Right cardiac atrium (tissue), 5 donors: ENCODE measurements around the gene OGFOD1. TPM values are rescaled to one million over a fixed set of nuclear protein-coding genes. Genes with fewer than 3 reads are reported as not detected.
A peak's percentile ranks its signal among the peaks of the same experiment; 100 is the strongest.

Source experiments
- ATAC-seq, 2 donors: fragments of 200-7000 bp; cut with Tn5 transposase; one replicate each; pipeline versions ENCODE4 v1.8.0 to v1.9.1; 2020; ENCODE audit warnings: moderate library complexity in 2 of 2, mild to moderate bottlenecking in 1 of 2
- DNase-seq, 3 donors: peaks; one replicate each; pipeline ENCODE4 v3.0.0-alpha.2; 2020
- H3K27ac ChIP-seq: one replicate; pipeline ENCODE4 v1.5.1; 2013; ENCODE audit warnings: mild to moderate bottlenecking, low read length, control low read depth, moderate library complexity
- H3K27me3 ChIP-seq: one replicate; pipeline ENCODE4 v1.6.1; 2013; ENCODE audit not compliant: control insufficient read depth, insufficient read depth
- H3K4me1 ChIP-seq: one replicate; pipeline ENCODE4 v1.6.1; 2013; ENCODE audit warnings: low read length; ENCODE audit not compliant: control insufficient read depth, insufficient read depth
- H3K4me3 ChIP-seq: one replicate; pipeline ENCODE4 v1.5.1; 2013; ENCODE audit warnings: low read length, control low read depth
- H3K9me3 ChIP-seq: one replicate; pipeline ENCODE4 v1.6.1; 2013; ENCODE audit warnings: low read length; ENCODE audit not compliant: control insufficient read depth
- WGBS: extraction: QIAGEN DNeasy Blood & Tissue Kit; methylation state at CpG from one replicate; pipeline ENCODE4 v1.1.7; 2013; 5-methylcytosine and 5-hydroxymethylcytosine counted together
- intact Hi-C, 4 donors: fragments of 100-400 bp; cut with DNase I; formaldehyde crosslinking; loops; one replicate each; pipeline versions ENCODE4 v1.11.0 to v1.14.0; 2022 to 2023
- polyA plus RNA-seq: library from polyadenylated mRNA; stranded (reverse); fragments of 200-250 nt; gene quantifications from one replicate; pipeline ENCODE4 v1.2.3, GENCODE V29; 2013
- total RNA-seq, 4 donors: library from RNA; stranded (reverse); fragmentation: NEBNext Ultra II Directional; extraction: Animal tissue kit (Norgen Biotek cat#: 25700); gene quantifications; one replicate each; pipeline ENCODE4 v1.2.1, GENCODE V29; 2021
- donor health status: healthy with polysubstance abuse.
- donor health status: DM: no; HTN: yes; CAD: no.
- donor health status: DM: no; HTN: no; CAD: no.
- donor health status: DM: no; HTN: yes; CAD: no; lungs with severe emphysema.
- donor health status: DM: yes; HTN: yes; CAD: no.

OGFOD1 gene
- total and polyA plus RNA-seq, 5 donors: 15.5 to 32.8 (median 29.2) TPM

DNA sequence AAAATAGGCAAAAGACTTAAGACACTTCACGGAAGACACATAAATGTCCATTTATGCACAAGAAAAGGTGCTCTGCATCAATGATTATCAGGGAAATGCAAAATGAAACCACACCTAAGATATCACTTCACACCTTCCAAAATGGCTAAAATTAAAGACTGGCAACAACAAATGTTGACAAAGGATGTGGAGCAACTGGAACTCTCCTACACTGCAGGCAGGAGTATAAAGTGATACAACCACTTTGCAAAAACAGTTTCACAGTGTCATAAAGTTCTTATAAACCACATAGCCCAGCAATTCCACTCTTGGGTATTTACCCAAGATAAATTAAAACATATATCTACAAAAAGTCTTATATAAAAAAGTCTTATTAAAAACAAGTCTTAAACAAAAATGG, 60.7 kb downstream of the OGFOD1 start:
- Histone ChIP-seq H3K9me3 (no peaks in the 10 kb centered on the region), H3K4me1 (no peaks in the 10 kb centered on the region), H3K4me3 (no peak overlapping the region), H3K27me3 (no peaks in the 10 kb centered on the region), H3K27ac (no peak overlapping the region)
- no peak for DNase-seq
- intact Hi-C loops: loop anchor here in 3 of 4 donors (5.0 to 10.0 kb wide), 3 partner anchors 183 to 193 kb away; no protein-coding TSS in a partner anchor
- ATAC-seq: no peak
- WGBS: 98% methylated on average over 1 of the region's 1 CpG

DNA sequence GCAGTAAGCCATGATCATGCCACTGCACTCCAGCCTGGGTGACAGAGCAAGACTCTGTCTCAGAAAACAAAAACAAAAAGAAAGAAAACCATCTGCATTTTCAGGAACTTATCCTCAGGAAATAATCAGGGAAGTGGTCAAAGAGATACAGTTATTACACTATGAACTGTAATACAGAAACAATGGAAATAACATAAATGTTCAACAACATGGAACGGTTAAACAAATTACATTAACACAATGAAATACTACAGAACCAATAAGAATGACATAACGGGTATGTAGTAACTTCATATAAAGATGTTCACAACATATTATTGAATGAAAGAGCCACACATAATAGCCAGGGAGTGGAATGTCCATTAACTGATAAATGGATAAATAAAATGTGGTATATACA, 61.7 kb downstream of the OGFOD1 start:
- H3K4me1 ChIP-seq: peaks cover 7% of the 10 kb centered on the region

GRCh38 chr16:56513972-56514371, 62.6 kb downstream of the OGFOD1 start:
- Histone ChIP-seq H3K27ac (no peak overlapping the region), H3K4me1 (peaks cover 7% of the 10 kb centered on the region), H3K27me3 (no peaks in the 10 kb centered on the region), H3K9me3 (no peaks in the 10 kb centered on the region), H3K4me3 (no peak overlapping the region)
- DNase-seq (peak in 1 of 3 donors; percentile 45), ATAC-seq (peak; percentile 58 to 70)
- 54% methylated on average over 3 of the region's 3 CpGs for WGBS
- intact Hi-C loops: loop anchor here in 3 of 4 donors (2.0 to 10.0 kb wide), 4 partner anchors 87 to 191 kb away; no protein-coding TSS in a partner anchor

More for the DNA sequence above, 61.7 kb downstream of the OGFOD1 start:
- WGBS: 80% methylated on average over 2 of the region's 2 CpGs
- no peak for DNase-seq
- Histone ChIP-seq H3K4me3 (no peak overlapping the region), H3K27me3 (no peaks in the 10 kb centered on the region), H3K9me3 (no peaks in the 10 kb centered on the region), H3K27ac (no peak overlapping the region)
- intact Hi-C loops: loop anchor here in 3 of 4 donors (5.0 to 10.0 kb wide), 3 partner anchors 182 to 192 kb away; no protein-coding TSS in a partner anchor
- no peak for ATAC-seq

DNA sequence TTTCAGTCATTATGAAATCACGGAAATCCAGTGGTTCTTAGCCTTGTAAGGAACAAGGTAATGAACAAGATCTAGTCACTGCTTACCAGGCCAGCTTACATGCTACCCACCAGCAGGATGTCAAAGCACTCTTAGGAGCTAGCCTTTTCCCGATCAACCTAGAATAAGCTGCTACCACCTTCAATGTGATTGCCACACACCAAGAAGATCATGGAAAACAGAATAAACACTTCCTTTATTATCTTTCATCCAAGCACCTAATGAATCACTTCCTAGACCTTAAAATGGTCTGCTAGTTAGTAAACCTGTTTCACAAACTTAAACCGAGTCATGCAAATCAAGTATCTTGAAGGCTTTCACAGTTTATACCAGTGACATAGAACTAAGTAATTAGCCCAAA, 63.5 kb downstream of the OGFOD1 start:
- no peaks in the 10 kb centered on the region for H3K9me3 ChIP-seq
- no peak for ATAC-seq
- WGBS: 68% methylated on average over 3 of the region's 3 CpGs
- H3K27ac ChIP-seq: no peak overlapping the region
- no peak for DNase-seq
- no peaks in the 10 kb centered on the region for H3K27me3 ChIP-seq
- H3K4me1 ChIP-seq: peaks cover 7% of the 10 kb centered on the region
- no peak overlapping the region for H3K4me3 ChIP-seq
- intact Hi-C loops: loop anchor here in 3 of 4 donors (2.0 to 10.0 kb wide), 4 partner anchors 86 to 190 kb away; no protein-coding TSS in a partner anchor

- DNase-seq: no peak
- intact Hi-C loops: loop anchor here in 2 of 4 donors (2.0 to 10.0 kb wide), 3 partner anchors 85 to 189 kb away; no protein-coding TSS in a partner anchor
- no peak for ATAC-seq
- Histone ChIP-seq H3K9me3 (no peaks in the 10 kb centered on the region), H3K4me1 (peaks cover 7% of the 10 kb centered on the region), H3K4me3 (no peak overlapping the region), H3K27ac (no peak overlapping the region), H3K27me3 (no peaks in the 10 kb centered on the region)
- WGBS: 64% methylated on average over 6 of the region's 6 CpGs
Observed at GRCh38 chr16:56515665-56516064, 64.3 kb downstream of the OGFOD1 start.

DNA sequence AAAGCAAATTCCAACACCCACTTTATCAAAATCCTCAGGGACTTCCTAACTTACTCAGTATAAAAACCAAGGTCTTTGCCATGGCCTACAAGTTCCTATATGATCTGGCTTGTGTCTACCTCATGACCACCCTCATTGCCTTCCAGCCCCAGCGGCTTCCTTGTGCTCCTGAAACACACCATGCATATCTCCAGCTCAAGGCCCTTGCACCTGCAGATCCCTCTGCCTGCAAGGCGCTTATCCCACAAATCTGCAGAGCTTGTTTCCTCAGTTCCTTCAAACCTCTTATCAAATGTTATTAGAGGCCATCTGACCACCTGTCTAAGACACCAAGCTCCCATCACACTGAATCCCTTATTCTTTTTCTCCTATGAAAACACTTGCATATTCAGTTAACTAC, 65.9 kb downstream of the OGFOD1 start:
- no peaks in the 10 kb centered on the region for H3K27me3 ChIP-seq
- WGBS: 92% methylated on average over 2 of the region's 2 CpGs
- no peak for ATAC-seq
- no peak overlapping the region for H3K27ac ChIP-seq
- no peaks in the 10 kb centered on the region for H3K9me3 ChIP-seq
- intact Hi-C loops: loop anchor here in 2 of 4 donors (10.0 kb wide), 2 partner anchors 178 to 188 kb away; no protein-coding TSS in a partner anchor
- no peak for DNase-seq
- peaks cover 7% of the 10 kb centered on the region for H3K4me1 ChIP-seq
- no peak overlapping the region for H3K4me3 ChIP-seq

DNA sequence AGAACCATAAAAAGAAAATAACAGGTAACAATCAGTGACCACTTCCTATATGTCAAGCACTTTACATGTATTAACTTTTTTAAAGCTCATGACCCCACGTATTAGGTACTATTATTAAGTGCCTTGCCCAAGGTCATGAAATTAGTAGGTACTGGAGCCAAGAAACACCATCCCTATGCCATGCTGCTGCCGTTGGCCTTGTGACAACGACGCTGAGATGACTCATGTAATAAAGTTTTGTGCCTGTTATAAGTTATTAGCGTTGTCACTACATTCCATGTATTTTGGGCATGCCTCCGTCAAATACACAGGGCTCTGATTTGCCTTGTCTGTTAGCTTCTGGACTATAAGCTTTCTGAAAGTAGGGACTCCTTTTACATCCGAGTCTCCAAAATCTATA, 67.1 kb downstream of the OGFOD1 start:
- H3K9me3 ChIP-seq: no peaks in the 10 kb centered on the region
- H3K4me1 ChIP-seq: peaks cover 7% of the 10 kb centered on the region
- intact Hi-C loops: loop anchor here in 3 of 4 donors (2.0 to 10.0 kb wide), 3 partner anchors 84 to 186 kb away; no protein-coding TSS in a partner anchor
- H3K27ac ChIP-seq: no peak overlapping the region
- no peak for DNase-seq
- no peaks in the 10 kb centered on the region for H3K27me3 ChIP-seq
- no peak overlapping the region for H3K4me3 ChIP-seq
- no peak for ATAC-seq
- WGBS: 80% methylated on average over 7 of the region's 7 CpGs

DNA sequence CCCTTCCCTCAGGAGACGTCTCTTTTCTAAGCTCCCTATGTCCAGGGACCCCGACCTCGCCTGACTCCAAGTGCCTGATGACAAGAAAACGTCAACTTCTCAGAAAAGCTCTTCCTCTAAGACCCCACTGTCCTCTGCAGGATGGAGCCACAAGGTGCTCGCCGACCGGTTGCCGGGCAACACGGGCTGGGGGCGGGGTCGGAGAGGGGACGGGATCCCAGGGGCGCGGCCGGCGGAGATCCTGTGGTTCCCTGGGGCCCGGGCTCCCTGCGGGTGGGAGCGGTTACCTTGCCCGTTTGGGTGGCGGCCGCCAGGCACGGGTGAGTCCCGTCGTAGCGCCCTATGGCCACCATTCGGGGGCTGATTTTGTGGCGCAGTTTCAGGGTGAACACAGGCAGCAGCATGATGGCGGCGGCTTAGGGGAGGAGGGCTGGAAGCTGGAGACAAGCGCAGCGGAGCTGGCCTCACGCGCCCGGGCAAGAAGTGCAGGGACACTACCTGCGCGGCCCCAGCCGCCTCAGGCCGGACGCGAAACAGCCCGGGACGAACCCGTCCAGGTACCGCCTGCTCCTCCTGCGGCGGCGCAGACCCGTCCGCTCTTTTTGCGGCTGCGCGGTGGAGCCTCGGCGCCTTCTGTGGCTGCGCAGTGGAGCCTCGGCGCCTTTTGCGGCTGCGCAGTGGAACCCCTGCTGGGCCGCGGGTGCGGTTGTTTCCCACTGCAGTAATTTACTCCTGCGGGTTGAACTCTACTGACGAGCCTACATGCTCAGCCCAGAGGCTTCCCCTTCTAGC, 68.3 kb downstream of the OGFOD1 start, which contains the start of gene BBS2:
Gene BBS2 (minus strand): TSS at position 566 of the 792 bp plus-strand sequence. CDS start 162 bp downstream, at position 404.
- ATAC-seq: peak; percentile 98
- H3K4me1 ChIP-seq: peaks cover 7% of the 10 kb centered on the region
- WGBS: under 1% methylated on average over 65 of the region's 65 CpGs

GRCh38 chr16:56520251-56520577, 68.9 kb downstream of the OGFOD1 start:
- WGBS: 28% methylated on average over 4 of the region's 4 CpGs
- Histone ChIP-seq H3K27me3 (no peaks in the 10 kb centered on the region), H3K4me3 (peak overlapping the region; percentile 63), H3K27ac (peak overlapping the region; percentile 80), H3K9me3 (no peaks in the 10 kb centered on the region), H3K4me1 (peaks cover 7% of the 10 kb centered on the region)
- intact Hi-C loops: loop anchor here in 1 of 4 donors (10.0 kb wide), 1 partner anchor 75 kb away; no protein-coding TSS in a partner anchor
- DNase-seq: no peak
- ATAC-seq: no peak

More for the DNA sequence above, 68.3 kb downstream of the OGFOD1 start, which contains the start of gene BBS2:
- Histone ChIP-seq H3K4me3 (peak within 1 kb of the TSS; percentile 63), H3K27me3 (no peaks in the 10 kb centered on the region), H3K9me3 (no peaks in the 10 kb centered on the region), H3K27ac (peak within 1 kb of the TSS; percentile 92)
- intact Hi-C loops: loop anchor here in 3 of 4 donors (2.0 to 10.0 kb wide), 4 partner anchors 75 to 185 kb away; no protein-coding TSS in a partner anchor
- peak; percentile 92 to 98 (median 97) for DNase-seq

DNA sequence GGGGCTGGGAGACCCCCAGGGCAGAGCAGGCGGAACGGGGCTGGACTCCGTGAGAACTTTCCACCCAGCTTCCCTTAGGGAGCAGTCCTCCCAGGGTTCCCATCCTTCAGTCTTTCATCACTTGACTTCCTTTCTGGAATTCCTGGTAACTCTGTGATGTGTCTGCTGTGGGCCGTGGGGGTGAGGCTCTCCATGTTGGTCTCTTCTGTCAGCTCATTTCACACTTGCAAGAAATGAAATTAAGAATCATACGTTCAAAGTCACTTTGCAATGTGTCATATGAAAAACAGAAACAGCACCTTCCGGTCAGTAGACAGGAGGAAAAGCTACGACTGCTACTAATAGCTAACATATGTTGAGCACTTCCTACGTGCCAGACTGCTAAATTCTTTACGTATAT, 73.9 kb downstream of the OGFOD1 start:
- no peak overlapping the region for H3K4me3 ChIP-seq
- ATAC-seq (no peak), DNase-seq (no peak)
- 52% methylated on average over 9 of the region's 9 CpGs for WGBS
- H3K27me3 ChIP-seq: no peaks in the 10 kb centered on the region
- H3K4me1 ChIP-seq: no peaks in the 10 kb centered on the region
- no peaks in the 10 kb centered on the region for H3K9me3 ChIP-seq
- no peak overlapping the region for H3K27ac ChIP-seq
- intact Hi-C loops: loop anchor here in 1 of 4 donors (10.0 kb wide), 1 partner anchor 70 kb away; no protein-coding TSS in a partner anchor
